ENCODE measurements around the gene SNRPF. TPM values are rescaled to one million over a fixed set of nuclear protein-coding genes. Genes with fewer than 3 reads are reported as not detected.

The SNRPF gene
- total RNA-seq, 1 donor from 2014 or later: 15.4 TPM

- peaks cover 13% of the 10 kb centered on the region for H3K4me1 Mint-ChIP-seq (ENCODE audit: low read depth)
- H3K36me3 Mint-ChIP-seq (ENCODE audit: low read depth): no peaks in the 10 kb centered on the region
- H3K27ac Mint-ChIP-seq (ENCODE audit: unreplicated experiment): peak overlapping the region; percentile 69
- H3K9me3 Mint-ChIP-seq (ENCODE audit: low read depth): peaks cover 4% of the 10 kb centered on the region
- H3K27me3 Mint-ChIP-seq (ENCODE audit: low read depth): peaks cover 6% of the 10 kb centered on the region
- no peak for DNase-seq (ENCODE audit: low spot score)
- no peak overlapping the region for H3K4me3 Mint-ChIP-seq (ENCODE audit: unreplicated experiment)
- no peak for TF ChIP-seq CTCF (IDR thresholded peaks at IDR 0.05)
These were observed 49.8 kb downstream of the SNRPF start for GRCh38 chr12:95908573-95908972.

GRCh38 chr12:95909871-95910270 is 51.1 kb downstream of the SNRPF start:
- Mint-ChIP-seq H3K27ac (ENCODE audit: unreplicated experiment) (no peak overlapping the region), H3K36me3 (ENCODE audit: low read depth) (no peaks in the 10 kb centered on the region), H3K9me3 (ENCODE audit: low read depth) (peaks cover 4% of the 10 kb centered on the region), H3K4me1 (ENCODE audit: low read depth) (peaks cover 13% of the 10 kb centered on the region), H3K27me3 (ENCODE audit: low read depth) (peaks cover 5% of the 10 kb centered on the region), H3K4me3 (ENCODE audit: unreplicated experiment) (no peak overlapping the region)
- no peak for TF ChIP-seq CTCF (IDR thresholded peaks at IDR 0.05)
- DNase-seq (ENCODE audit: low spot score): no peak

Other genes with a start within 250 kb of the SNRPF start
- 179 to 336 TPM (median 336 TPM) in 3 replicates for gene NTN4, start 68.2 kb upstream of the SNRPF start, total RNA-seq
- not detected in 3 replicates for gene CCDC38, start 83.7 kb downstream of the SNRPF start, total RNA-seq
- gene AMDHD1, start 84.4 kb downstream of the SNRPF start, total RNA-seq: 0.31 to 0.42 TPM in 2 of 3 replicates, not detected in the other
- 0.10 to 0.92 TPM (median 0.28 TPM) in 3 replicates for gene HAL, start 137.4 kb downstream of the SNRPF start, total RNA-seq
- gene LTA4H, start 176.6 kb downstream of the SNRPF start, total RNA-seq: 52.7 to 59.7 TPM (median 55.0 TPM) in 3 replicates